ENCODE measurements around the gene PEX11G.

The PEX11G gene

GRCh38 chr19:7428651-7429113, 60.2 kb downstream of the PEX11G start:
- DNase-seq = no peak

DNA sequence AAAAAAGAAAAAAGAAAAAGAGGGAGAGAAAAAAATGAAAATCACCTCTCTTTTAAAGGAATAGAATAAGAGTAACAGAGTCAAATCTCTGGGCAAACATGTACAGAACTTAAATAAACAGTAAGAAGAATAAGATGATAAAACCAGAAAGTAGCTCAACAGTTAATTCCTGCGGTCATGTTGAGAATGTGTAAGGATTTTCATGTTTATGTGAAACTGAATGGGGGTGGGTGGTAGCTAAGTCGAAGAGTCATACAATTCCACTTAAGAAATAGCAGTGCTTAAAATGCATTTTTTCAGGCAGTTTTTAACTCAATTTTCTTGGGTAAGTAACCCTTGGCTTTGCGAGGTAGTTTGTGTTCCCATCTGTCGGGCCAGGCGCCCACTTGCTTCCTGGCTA, 60.9 kb downstream of the PEX11G start:
- no peak for DNase-seq

- no peak for DNase-seq
Measured at GRCh38 chr19:7426986-7427385, 61.8 kb downstream of the PEX11G start.
